Stimulated activated CD4-positive, alpha-beta T cell treated with anti-CD3 and anti-CD28 coated beads, Interleukin-15, amount 100 ng/mL, for 24 hours (primary cell): ENCODE measurements around the gene NCK2.

Source experiments
- DNase-seq: peaks from one replicate; pipeline ENCODE4 v3.0.0-alpha.2; 2020

NCK2 gene

GRCh38 chr2:105779394-105779793, 34.7 kb downstream of the NCK2 start:
- no peak for DNase-seq

- DNase-seq = no peak
Observed at GRCh38 chr2:105780606-105781005, 35.9 kb downstream of the NCK2 start.

GRCh38 chr2:105781274-105781978, 36.7 kb downstream of the NCK2 start:
- no peak for DNase-seq

- no peak for DNase-seq
Observed at GRCh38 chr2:105782123-105782522, 37.4 kb downstream of the NCK2 start.

- DNase-seq = no peak
Observed at GRCh38 chr2:105782646-105783045, 37.9 kb downstream of the NCK2 start.

GRCh38 chr2:105783151-105783738, 38.5 kb downstream of the NCK2 start:
- DNase-seq = no peak

- no peak for DNase-seq
Observed at GRCh38 chr2:105783972-105784371, 39.3 kb downstream of the NCK2 start.

GRCh38 chr2:105784589-105784988, 39.9 kb downstream of the NCK2 start:
- DNase-seq = no peak

GRCh38 chr2:105785095-105785847, 40.6 kb downstream of the NCK2 start:
- DNase-seq = no peak

GRCh38 chr2:105786231-105787230, 41.8 kb downstream of the NCK2 start:
- peak; percentile 43 for DNase-seq

- no peak for DNase-seq
Observed at GRCh38 chr2:105787376-105788318, 42.9 kb downstream of the NCK2 start.

- DNase-seq = no peak
Observed at GRCh38 chr2:105788670-105789290, 44.1 kb downstream of the NCK2 start.

- peak; percentile 74 for DNase-seq
Observed at GRCh38 chr2:105789745-105790460, 45.2 kb downstream of the NCK2 start.

GRCh38 chr2:105790461-105791149, 45.9 kb downstream of the NCK2 start:
- DNase-seq = no peak

GRCh38 chr2:105791229-105791628, 46.5 kb downstream of the NCK2 start:
- DNase-seq = no peak

GRCh38 chr2:105792561-105792960, 47.8 kb downstream of the NCK2 start:
- no peak for DNase-seq

GRCh38 chr2:105793196-105793975, 48.7 kb downstream of the NCK2 start:
- DNase-seq = no peak

GRCh38 chr2:105794926-105795574, 50.3 kb downstream of the NCK2 start:
- no peak for DNase-seq

GRCh38 chr2:105795575-105795934, 50.8 kb downstream of the NCK2 start:
- DNase-seq = peak; percentile 55
